Measurements from ENCODE around the gene UNC119.
"Not testable (repeated sequence)": the region's sequence is repeated elsewhere in the genome, so short reads cannot be mapped to it uniquely, and the experiment has no call there.

Gene UNC119

GRCh38 chr17:28540231-28540630 is 12.2 kb downstream of the UNC119 start:
- DNase-seq: no peak

- DNase-seq: no peak
These were observed 14.0 kb downstream of the UNC119 start for GRCh38 chr17:28538296-28538895.

DNA sequence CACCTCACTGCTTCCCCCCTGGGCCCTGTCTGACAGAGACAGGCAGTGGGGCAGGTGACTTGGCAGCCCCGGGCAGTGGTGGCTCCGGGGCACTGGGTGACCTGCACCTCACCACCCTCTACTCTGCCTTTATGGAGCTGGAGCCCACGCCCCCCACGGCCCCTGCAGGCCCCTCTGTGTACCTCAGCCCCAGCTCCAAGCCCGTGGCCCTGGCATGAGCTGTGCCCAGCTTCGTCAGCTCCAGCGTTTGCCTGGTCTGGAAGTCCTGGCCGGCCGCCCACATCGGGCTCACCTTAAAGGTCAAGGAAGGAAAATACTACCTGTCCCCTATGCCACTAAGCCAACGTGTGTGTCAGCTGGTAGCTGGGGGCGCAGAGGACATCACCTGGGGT is 15.2 kb downstream of the UNC119 start:
- DNase-seq: no peak

GRCh38 chr17:28536532-28537218 is 15.7 kb downstream of the UNC119 start:
- DNase-seq: no peak

DNA sequence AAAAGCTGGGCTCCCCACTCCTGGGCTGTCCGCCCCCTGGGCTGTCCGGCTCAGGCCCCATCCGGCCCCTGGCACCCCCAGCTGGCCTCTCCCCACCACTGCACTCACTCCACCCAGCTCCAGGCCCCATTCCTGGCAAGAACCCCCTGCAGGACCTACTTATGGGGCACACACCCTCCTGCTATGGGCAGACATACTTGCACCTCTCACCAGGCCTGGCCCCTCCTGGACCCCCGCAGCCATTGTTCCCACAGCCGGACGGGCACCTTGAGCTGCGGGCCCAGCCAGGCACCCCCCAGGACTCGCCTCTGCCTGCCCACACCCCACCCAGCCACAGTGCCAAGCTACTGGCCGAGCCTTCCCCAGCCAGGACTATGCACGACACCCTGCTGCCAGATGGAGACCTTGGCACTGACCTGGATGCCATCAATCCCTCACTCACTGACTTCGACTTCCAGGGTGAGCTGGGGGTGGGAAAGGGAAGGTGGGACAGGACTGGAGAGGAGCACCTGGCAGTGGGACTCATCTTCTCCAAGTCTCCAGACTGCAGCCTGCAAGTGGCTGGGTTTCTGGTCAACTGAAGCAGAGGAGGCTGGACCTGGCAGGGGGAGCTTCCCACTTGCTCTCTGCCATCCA is 17.6 kb downstream of the UNC119 start:
- DNase-seq: no peak

- DNase-seq: no peak
These were observed 19.2 kb downstream of the UNC119 start for GRCh38 chr17:28533091-28533807.

DNA sequence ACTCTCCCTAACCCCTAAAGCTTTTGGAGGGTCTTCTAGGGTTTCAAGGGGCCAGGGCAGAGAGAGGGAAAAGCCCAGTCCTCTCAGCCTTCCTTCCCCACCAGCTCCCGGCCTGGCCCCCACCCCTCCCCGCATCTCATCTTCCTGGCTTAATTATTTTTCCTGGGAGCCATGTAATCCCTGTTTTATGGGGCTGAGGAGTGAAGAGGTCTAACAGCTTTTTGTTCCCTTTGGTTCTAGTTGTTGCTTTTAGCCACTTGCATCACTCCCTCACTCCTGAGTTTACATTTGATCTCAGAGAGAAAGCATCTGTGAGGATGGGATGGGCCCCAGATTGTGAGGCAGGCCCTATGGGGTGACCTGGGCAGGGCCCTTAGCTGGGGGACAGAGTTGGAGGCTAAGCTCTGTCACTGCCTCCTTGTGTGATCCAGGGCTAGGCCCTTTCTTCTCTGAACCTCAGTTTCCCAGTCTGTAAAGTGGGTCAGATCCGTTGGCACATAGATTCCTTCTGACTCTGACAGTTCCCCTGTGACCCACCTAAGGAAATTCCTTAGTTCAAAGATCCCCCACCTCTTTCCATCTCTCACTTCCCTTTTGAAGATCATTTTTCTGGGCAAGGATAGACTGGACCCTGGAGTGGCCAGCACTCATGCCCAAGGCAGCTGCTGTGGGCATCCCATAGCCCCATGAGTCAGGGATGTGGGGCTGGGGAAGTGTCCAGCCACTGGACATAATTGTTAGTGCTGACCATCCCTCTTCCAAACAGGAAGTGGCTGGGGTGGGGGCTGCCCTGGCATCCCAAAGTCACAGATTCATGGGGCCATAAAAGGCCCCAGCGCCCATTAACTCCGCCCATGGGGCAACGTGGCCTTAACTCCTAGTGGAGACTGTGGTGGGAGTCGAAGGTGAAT is 20.1 kb downstream of the UNC119 start:
- no peak for DNase-seq

GRCh38 chr17:28530926-28531325 is 21.5 kb downstream of the UNC119 start:
- DNase-seq: no peak

- no peak for DNase-seq
These were observed 22.2 kb downstream of the UNC119 start for GRCh38 chr17:28530250-28530649.

GRCh38 chr17:28529013-28529400 is 23.4 kb downstream of the UNC119 start:
- no peak for DNase-seq

DNA sequence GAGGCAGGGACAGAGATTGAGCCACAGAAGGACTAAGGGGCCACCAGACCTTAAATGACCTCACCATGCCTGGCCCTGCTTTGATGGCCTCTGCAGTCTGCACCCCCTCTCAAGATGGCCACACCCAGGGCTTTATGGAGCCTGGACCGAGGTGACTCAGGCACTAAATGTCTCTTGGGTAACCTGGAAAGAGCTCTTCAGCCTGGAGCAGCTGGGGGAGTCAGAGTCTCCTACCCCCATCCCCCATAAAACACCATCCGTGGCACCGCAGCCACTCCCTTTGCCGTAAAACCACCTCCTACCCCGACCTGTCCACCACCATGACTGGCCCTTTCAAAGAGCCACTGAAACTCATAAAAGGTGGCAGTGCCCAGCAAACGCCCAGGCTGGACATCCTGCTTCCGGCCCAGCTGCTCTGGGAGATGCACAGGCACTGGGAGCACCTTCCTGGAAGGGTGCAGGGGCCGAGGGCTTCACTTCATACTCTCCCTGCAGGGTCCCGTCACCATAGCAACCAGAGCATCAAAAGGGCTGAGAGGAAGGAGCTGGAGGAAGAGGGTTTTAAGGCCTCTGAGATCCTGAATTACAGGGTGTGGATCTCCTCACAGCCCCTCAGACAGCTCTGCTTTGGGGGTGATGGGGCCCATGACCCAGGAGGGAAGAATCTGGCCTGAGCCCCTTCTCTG is 24.0 kb downstream of the UNC119 start:
- DNase-seq: no peak

- no peak for DNase-seq
These were observed 24.6 kb downstream of the UNC119 start for GRCh38 chr17:28527859-28528258.

- no peak for DNase-seq
These were observed 25.2 kb downstream of the UNC119 start for GRCh38 chr17:28527181-28527681.

DNA sequence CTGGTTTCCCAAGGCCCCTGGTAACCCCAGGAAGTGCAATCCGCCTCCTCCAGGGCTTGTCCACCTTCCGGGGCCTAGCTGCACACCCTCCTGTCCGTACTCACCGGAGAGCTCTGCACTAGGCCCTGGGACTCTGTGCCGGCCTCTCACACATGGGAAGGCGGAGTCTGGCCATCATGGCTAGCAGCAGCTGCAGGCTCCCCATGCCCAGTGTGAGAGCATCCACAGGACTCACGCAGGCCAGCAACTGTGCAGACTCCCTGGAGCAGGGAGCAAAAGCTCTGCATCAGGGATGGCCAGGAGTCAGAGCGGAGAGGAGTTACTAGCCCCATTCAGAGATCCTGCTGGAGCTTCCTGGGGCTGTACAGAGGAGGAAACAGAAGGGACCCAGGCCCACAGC is 26.0 kb downstream of the UNC119 start:
- no peak for DNase-seq

DNA sequence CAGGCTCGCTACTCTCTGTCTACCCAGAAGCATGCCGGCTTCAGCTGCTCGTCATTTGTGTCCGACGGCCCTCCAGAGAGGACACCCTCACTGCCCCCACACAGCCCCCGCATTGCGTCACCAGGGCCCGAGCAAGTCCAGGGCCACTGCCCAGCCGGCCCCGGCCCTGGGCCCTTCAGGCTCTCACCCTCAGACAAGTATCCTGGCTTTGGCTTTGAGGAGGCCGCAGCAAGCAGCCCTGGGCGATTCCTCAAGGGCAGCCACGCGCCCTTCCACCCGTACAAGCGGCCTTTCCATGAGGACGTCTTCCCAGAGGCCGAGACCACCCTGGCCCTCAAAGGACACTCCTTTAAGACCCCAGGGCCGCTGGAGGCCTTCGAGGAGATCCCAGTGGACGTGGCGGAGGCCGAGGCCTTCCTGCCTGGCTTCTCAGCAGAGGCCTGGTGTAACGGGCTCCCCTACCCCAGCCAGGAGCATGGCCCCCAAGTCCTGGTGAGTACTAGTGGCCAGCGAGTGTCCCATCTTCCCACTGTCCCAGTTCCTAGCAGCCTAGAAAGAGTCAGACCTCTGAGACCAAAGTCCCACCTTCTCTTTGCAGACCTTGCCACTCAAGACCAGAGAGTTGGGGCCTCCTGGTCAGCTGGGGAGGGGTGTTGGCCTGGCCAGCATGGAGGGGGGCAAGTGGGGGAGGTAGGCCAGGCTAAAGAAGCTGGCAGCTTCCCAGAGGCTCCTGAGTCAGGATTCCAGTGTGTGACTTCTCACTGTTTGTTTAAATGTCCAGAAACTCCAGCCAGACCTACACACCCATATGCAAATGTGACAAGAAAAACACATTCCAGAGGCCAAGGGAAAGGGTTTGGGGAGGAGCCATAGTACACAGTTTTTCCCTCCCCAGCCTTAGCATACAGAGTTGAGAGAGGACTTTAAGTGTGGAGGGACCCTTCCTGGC is 27.7 kb downstream of the UNC119 start:
- DNase-seq: no peak

- DNase-seq: no peak
These were observed 28.5 kb downstream of the UNC119 start for GRCh38 chr17:28523876-28524275.

GRCh38 chr17:28523186-28523585 is 29.2 kb downstream of the UNC119 start:
- no peak for DNase-seq

GRCh38 chr17:28522281-28522680 is 30.1 kb downstream of the UNC119 start:
- DNase-seq: not testable (repeated sequence)

- DNase-seq: no peak
These were observed 30.9 kb downstream of the UNC119 start for GRCh38 chr17:28521311-28522085.

DNA sequence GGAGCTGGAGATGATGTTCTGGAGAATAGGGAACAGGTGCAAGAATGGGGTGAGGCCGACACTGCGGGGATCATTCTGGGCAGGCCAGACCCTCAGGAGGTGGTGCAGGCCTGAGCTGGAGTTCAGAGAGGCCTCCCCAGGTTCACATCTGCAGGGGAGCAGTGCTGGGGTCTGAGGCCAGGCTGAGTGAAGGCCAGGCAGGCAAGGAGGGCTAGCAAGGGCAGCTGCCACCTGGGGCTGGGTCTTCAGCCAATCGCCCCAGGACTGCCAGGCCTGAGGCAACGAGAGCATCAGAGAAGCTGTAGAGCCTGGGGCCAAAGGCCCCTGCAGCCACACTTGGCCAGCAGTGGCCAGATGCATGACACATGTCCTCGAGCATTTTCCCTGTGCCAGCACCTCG is 31.7 kb downstream of the UNC119 start:
- no peak for DNase-seq
